ENCODE results near the gene PRKCA.
"Not testable (repeated sequence)": the region's sequence is repeated elsewhere in the genome, so short reads cannot be mapped to it uniquely, and the experiment has no call there.

PRKCA gene

DNA sequence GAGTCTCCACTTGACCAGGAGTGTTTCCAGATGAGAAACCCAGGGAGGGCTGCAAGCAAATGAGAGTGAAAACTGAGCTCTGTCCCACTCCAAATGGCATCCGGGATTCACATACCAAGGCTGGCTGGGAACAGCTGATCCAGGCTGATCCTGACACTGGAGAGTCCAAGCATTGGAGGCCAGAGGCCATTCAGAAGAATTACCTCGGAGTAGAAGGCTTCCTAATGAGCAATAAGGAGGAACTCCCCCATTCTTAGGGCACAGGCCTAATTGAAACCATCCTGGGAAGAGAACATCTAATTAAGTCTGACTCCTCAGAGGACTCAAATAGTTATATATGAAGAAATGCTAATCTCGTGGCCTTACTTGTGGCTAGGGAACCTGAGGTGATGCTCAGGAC is 142.8 kb downstream of the PRKCA start:
- DNase-seq: no peak

DNA sequence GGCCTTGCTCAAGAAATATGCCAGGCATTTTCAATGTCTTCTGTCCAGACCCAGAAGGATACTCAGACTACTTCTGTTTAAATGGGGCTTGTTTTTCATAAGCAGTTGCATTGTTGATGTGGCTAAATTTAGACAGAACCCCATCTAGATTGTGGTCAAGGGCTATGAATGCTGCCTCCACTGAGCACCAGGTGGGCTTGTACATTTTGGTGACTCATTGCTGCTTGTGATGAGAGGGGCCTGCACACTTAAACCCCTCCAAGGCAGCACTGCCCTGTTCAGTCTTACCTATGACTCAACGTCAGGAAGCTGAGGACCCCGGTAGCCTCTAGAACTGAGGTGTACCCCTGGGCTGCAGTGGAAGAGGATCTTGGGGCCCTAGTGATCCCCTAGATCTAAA is 144.0 kb downstream of the PRKCA start:
- DNase-seq: no peak

DNA sequence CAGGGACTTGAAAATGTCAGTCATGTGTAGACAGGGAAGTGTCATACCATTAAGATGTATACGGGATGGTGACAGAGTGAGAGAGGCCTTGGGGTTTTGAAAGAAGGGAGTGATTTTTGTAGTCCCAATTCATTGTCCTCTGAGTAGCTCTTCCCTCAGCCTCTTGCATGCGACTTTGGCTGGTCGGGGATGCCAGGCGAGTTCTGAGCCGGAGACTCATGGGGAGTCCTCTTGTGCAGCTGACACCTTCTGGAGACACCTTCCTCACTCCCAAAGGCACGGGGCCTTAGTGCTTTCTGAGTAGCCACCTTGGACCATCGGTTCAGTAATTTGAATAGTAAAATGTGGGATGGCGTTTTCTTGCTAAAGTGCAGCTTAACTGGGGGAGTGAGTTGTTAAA is 144.7 kb downstream of the PRKCA start:
- no peak for DNase-seq

DNA sequence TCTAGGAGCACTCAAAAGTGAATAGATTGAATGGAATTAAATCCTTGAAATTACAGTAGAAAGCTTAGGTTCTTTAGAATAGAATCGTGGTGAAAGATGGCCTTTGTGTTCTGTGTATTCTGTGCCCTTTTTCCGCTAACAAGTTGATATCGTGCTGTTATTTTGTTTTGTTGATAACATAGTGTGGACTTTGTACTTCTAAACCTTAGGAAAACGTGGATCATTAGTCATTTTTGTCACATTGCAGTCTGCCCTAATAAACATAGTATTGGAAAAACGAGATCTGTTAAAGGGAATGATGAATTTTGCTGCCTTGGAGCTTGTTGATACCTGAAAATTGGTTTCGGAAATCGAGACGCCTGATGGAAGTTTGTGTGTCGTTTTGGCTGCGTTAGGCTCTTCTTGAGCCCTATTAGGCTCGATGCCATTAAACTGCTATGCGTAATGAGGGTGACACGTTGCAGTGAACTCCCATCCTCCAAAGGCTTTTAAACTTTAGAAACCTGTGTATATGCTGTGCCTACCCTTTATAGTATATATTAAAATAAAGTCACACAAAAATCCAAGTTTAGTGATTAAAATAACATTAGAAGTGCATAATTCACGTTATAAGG is 145.7 kb downstream of the PRKCA start:
- DNase-seq: no peak

DNA sequence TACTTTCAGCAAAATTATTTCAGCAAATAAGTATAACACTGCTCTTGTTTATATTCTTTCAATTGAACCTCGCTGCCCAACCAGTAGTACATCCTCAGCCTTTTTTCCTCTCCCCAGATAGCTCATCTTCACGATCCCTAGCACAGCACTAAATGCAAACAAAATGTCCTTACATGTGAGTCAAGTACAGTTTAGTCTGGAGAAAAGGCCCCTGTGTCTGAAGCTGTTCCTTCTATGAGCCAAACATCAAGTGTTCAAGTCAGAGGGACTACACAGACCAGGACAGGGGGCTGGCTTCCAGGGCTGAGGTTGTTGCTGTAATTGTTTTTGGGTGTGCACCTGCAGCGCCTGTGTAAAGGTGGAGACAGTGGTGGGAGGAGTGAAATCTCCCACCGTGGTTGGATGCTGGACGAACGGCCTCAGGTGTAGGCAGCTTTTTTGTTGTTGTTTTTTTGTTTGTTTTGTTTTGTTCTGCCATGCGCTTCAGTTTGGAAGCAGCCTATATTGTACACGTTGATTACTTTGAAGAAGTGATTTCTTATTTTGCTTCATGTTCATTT is 147.1 kb downstream of the PRKCA start:
- no peak for DNase-seq

DNA sequence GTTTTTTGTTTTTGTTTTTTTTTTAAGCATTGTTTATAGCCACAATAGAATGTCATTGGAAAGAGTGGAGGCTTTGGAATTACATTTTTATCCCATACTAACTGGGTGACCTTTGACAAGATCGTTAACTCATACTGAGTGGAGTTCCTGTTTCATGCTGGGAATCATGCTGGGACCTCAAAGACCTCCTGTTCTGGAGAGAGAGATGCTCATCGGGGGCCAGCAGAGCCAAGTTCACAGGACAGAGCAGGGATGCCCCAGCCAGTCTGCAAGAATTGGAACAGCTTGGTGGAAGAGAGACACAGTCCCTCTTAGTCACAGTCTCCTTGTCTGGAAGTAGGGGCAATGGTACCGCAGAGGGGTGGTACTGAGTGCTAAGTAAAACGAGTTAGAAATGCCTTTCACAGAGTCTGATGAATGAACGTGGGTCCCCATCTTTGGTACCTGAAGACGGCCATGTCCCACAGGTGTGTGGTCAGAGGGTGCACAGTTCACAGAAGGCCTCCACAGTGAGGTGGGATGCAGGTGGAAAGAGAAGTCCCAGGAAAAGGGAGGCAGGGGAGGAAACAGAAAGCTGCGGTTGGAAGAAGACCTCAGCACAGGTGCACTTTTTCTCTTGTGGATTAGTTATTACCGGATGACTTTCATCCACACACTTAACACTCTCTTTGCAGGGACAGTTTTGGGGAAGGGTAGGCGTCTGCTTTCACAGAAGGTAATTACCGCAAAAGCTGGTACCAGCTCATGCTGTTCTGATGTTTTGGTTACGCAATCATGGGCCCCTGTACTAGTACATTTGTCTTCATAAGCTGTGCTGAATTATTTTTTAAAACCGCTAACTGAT is 147.8 kb downstream of the PRKCA start:
- no peak for DNase-seq

DNA sequence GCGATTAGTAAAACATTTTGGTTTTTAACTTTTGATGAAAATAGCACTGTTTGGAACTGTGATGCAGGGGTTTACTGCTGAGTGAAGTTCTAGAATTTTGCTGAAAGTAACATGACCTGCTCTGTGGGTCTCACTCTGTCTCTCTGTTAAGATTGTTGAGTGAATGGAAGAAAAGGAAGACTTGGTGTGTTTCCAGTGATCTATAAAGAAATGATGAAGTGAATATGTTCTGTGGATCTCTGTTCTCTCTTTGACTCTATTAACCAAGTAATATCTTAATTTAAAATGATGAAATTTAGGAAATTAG is 148.4 kb downstream of the PRKCA start:
- no peak for DNase-seq

DNA sequence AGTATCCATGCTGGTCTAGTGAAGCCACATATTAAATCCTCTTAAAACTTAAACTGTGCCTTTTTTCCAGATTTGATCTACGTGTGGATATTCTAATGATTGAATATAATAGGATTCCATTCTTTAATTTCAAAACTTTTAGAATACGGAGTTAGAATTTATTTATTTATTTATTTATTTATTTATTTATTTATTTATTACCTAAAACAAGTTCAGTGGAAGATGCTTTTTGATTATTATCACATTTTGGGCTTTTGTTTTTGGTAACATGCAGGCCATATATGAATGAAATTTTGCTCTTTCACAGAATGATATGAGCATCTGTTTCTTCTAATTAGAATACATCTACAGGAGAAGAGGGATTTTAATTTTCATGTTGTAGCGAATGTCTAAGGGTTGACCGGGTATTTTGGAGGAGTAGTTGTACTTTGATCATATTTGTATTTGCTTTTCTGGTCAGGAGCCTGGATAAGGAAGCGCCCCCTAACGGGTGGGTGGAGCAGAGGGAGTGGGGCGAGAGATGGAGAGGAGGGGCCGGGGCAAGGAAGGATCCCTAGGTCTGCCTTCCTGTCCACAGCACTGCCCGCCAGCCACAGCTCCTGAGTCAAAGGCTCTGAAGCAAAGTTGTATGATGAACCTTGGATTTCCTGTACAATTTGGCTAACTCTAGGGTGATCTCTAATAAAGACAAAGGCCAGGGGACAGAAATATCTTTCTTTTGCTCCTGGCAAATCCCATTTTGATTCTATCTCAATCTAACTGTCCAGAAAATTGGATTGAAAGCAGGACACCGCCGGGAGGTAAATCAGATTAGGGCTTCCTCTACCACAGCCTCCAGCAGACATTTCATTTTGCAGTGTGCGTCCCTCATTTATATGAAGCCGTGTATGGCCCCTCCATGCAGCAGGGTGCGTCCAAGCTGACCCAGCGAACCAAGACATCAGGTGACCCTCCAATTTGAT is 149.1 kb downstream of the PRKCA start:
- DNase-seq: peak; percentile 15

DNA sequence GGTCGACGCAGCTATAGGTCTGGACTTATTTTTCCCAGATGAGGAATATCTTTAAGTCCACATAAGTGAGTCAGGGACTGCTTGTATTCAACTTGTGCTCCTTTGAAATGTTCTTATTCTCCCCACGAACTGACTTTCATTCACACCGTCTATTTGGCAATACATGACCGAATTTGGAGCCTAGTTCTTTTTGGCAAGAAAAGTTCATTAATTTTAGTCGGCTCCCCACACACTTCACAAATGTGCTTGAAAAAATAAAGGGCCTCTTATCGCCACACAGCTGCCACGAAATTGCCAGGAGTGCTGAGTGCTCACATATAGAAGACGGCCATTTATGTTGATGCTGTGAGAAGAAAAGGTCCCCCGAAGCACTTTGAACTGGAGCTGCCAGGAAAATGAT is 152.6 kb downstream of the PRKCA start:
- DNase-seq: no peak

DNA sequence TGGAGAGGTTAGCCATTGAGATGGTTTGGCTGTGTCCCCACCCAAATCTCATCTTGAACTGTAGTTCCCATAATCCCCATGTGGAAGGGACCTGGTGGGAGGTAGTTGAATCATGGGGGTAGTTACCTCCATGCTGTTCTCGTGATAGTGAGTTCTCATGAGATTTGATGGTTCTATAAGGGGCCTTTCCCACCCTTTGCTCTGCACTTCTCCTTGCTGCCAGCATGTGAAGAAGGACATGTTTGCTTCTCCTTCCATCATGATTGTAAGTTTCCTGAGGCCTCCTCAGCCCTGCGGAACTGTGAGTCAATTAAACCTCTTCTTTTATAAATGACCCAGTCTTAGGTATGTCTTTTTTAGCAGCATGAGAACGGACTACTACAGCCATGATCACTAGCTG is 155.1 kb downstream of the PRKCA start:
- DNase-seq: not testable (repeated sequence)

DNA sequence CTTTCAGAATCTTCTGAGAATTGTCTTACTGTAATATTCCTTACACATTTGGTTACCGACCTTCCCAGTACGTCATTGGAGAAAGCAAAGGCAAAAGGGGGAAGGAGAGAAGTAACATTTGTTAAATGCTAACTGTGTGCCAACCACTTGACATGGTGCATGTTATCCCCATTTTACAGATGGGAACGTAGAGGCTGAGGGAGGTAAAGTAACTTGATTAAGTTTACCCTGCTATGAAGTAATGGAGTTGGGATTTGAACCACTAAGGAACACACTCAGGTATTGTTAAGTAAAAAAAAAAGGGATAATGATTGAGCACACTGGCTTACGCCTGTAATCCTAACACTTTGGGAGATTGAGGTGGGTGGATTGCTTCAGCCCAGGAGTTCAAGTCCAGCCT is 156.4 kb downstream of the PRKCA start:
- no peak for DNase-seq

DNA sequence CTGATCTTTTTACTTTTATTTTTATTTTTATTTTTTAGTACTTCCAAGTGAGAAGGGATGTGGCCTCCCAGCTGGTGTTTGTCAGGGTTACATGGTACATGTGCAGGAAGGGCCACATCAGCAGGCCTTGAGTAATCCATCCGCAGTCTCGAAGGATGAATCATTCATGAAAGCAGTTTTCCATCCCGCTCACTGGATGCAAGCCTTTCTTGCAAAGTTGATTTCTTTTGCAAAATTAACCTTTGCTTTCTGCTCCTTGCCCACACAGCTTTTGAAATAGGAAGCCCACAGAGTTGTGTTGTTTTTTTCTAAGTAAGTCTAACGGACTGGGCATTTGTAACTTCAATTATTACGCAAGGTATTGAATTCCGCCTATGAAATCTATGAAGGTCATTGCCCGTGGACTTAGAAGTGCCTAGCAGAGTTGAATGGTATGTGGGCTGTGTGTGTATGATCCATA is 157.4 kb downstream of the PRKCA start:
- no peak for DNase-seq

DNA sequence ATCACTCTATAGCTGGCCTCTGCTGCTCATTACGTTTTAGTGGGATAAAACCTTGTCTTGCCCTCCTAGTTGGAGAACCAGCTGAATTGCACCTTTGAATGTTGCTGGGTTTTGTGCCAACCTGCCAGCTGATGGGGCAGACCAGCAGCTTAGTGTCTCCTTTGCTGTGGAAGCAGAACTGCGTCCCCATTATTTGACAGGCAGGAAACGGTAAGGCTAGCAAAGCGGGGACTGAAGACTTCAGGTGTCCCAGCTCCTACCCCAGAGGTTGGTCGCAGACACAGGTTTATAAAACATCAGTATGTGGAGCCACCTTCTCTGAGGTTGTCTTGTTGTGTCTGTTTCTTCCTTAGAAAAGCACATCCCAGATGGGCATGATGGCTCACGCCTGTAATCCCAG is 158.1 kb downstream of the PRKCA start:
- no peak for DNase-seq

DNA sequence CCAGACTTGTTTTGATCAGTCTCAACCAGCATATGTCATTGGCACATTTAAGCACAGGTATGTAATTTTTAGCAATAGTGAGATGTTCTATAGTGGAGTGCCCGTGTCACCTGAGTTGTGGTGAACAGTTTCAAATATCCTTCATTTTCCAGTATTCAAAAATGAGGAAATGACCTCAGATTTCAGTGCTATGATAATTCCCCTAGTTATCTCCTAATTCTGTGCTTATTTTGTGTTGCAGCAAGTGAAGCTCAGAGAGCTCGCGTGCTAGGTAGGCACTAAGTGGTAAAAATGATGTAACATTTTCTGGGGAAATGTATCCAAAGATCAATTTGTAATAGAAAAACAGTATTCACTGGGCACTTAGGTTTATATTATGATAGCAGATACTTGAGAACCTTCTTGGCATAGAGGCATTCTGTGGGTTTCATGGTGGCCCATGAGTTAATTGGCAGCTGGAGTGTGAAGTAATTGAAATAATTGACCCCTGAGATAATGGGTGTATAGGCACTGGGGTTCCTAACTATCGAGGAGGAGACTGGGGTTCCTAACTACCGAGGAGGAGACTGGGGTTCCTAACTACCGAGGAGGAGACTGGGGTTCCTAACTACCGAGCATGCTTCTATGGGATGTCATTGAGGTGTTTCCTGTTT is 159.1 kb downstream of the PRKCA start:
- DNase-seq: no peak

DNA sequence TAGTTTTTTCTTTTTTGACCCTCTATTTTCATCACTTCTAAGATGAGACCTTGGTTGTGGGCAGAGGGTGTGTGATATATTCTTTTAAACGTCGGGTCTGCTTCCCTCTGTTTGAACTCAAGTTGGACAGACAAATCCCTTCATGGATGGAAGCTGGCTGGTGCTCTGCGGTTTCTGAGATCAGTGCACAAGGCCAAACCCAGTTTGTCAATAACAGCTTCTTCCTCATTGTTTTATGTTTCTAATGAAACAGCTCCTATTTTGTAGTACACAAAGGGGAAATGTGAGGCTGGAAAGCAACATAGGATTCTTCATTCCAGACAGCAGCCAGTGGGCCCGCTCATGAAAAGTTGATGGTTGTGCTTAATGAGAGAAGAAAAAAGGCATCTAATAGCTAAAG is 159.6 kb downstream of the PRKCA start:
- peak; percentile 11 for DNase-seq

DNA sequence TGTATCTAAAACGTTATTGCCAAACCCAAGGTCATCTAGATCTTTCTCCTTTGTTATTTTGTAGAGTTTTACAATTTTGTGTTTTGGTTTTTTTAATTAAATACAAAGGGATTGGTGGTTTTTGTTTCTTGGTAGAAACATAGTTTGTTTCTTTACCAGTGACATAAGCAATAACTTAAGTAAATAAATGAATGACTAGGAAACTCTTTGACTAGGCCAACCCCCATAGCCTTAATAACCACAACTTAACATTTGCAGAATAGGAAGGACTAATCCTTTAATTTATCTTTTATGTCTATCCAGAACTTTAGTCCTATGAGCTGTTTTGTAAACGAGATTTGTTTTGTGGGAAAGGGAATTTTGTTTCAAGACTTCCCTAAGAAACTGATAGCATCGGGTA is 162.5 kb downstream of the PRKCA start:
- no peak for DNase-seq

DNA sequence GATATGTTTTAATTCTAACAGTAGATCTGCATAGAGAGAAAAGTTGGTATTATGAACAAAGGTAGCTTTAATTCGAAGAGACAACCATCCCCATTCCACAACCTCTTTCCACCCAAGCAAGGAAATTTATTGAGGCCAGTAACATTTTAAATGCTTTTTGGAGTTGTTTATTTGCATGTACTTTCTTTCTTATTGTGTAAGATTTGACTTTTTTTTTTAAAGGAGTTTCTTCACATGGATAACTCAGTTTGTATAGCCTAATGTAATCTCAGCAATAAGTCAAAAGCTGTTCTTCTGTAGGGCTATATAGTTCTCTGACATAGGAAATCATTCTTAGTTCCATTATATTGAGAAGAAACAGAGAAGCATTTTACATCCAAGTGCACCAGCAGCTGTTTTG is 163.3 kb downstream of the PRKCA start:
- no peak for DNase-seq

DNA sequence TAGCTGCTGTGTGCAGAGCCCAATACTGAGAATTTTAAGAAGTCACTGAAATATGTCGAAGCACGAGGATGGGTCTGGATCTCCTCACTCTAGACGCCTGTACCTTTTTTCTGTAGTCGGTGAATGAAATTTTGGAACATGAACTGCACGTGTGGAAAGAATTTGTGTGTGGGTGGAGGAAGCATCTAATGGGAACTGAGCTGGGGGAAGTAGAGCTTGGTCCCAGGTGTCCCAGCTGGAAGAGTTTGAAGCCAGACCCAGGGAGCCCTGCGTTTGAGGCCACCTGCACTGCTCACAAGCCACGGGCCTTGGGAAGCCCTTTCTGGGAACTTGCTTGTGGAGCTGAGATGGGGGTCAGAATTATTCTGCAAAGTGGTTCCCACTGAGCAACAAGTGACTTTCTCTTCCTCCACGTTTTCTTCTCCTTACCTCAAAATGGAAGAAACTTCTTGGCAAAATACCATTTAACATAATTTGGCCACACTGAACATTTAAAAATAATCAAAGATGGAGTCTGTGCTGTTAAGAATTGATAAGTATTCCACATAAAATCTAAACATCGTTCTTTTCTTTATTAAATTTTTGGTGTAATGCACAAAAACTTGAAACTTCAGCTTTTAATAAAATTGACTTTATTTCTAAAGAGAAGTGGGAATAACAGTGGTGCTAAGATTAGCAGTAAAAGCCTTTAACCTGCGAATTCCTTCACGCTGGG is 163.8 kb downstream of the PRKCA start:
- no peak for DNase-seq

DNA sequence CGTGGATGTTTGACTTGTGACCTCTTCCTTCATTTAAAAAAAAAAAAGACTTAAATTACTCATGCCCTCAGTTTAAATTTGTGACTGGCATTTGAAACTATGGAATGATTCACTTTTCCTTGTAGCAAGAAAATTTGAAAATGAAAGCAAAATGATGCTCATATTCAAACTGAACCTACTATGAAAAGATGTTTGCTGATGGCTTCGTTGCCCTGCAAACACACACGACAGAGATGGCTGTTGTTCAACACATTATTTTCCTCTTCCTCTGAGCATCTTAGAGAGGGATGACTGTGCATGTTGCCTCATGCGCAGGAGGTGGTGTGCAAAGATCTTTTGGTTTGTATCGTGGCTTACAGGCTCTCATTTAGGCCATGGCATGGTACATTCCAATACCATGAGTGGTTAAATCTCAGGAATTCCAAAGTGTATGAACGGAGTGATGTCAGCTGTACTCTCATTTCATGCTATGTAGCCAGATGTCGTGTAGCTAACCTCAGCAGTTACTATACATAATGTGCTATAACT is 164.5 kb downstream of the PRKCA start:
- DNase-seq: peak; percentile 36

DNA sequence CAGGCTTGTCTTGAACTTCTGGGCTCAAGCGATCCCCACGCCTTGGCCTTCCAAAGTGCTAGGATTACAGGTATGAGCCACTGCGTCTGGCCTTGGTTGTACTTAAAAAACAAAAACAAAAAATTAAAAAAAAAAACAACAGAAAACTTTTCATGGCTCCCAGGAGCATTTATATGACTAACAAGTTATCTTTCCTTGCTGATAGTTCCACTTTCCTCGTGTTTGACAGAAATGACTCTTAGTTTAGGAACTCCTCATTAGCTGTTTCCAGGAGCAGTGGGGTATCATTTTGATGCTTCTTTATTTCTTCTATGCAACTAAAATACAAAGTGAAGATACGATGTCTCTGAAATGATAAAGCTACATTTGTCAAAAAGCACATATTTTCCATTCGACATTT is 165.4 kb downstream of the PRKCA start:
- no peak for DNase-seq

DNA sequence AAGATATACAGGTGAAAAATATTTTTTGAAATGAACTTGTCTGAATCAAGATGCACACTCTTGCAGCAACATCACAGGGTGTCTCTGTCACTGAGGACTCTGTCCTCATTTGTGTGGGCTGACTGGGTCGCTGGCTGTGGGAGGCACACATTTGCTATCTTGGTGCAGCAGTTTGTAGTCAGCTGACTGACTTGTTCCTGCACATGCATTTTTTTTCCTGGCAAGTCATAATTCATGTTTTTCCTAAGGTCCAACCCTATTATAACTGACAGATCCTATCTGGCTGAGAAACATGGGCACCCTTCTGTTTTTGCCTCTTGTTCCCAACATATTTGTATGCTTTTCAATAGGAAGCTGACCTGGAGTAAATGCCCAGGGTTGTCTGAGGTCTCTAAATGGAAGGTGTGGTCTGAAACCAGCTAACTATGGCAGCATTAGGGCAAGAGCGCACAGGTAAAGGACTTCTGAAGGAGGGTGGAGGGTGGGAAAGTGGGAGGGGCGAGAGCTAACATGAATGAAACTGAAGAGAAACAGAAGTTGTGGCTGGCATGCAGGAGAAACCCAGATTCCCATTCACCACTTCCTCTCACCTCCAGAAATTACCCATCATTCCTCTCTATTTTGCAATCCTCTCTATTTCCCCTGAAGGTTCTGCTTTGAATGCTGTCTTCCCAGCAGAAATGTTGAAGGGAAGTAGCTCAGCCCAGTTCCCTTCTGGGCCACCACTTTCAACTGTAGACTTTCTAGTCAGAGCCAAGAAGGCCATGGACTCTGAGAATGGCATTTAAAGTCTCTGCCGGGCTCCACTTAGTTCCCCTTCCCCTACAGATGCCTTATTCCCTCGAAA is 166.1 kb downstream of the PRKCA start:
- no peak for DNase-seq

Measured in DMS53 (cell line).